GM19395 (cell line): ENCODE data around the gene ARFIP1.

Experiments
- ATAC-seq: cut with Tn5 transposase; IDR thresholded peaks from one replicate; pipeline ENCODE4 v1.9.1; 2021; ENCODE audit warnings: mild to moderate bottlenecking, moderate library complexity; ENCODE audit not compliant: unreplicated experiment

The ARFIP1 gene

GRCh38 chr4:152959080-152959479, 179.3 kb downstream of the ARFIP1 start:
- no peak for ATAC-seq

- ATAC-seq = no peak
Observed at GRCh38 chr4:152960082-152960481, 180.3 kb downstream of the ARFIP1 start.

- no peak for ATAC-seq
Observed at GRCh38 chr4:152961014-152961772, 181.4 kb downstream of the ARFIP1 start.

- ATAC-seq = no peak
Observed at GRCh38 chr4:152961773-152962115, 182.0 kb downstream of the ARFIP1 start.
